ENCODE measurements around the gene ARMC3. TPM values are rescaled to one million over a fixed set of nuclear protein-coding genes. Genes with fewer than 3 reads are reported as not detected.
"Not testable (repeated sequence)": the region's sequence is repeated elsewhere in the genome, so short reads cannot be mapped to it uniquely, and the experiment has no call there.

The ARMC3 gene
- total RNA-seq, 1 donor from 2014 or later: not detected

DNA sequence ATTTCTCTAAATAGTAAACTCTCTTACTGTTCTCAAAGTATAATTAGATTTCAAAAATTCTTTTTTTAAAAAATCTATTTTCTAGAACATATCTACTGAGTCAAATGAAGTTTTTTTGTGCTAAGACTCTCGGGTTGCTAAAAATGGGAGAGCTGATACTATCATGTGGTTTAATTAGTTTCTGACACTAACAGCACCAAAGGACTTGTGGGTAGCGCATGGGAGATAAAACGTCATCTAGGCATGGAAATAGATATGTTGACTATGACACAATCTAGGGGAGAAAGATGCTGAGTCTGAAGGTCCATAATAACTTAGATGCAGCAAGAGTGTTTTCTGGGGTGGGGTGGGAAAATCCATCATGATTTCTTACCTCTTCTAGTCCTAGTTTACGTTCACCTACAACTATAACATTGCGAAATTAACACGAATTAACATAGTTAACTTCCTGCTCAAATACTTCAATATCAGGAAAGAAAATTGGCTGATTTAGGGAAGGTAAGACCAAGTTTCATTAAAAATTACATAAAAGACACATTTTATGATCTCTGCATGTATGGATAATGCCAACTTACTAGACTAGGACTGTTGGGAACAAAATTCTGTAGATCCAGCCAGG is 14.3 kb upstream of the ARMC3 start:
- ATAC-seq (no peak), DNase-seq (ENCODE audit: missing footprints) (no peak)
- intact Hi-C loops (cut with DNase I): no loop called here

DNA sequence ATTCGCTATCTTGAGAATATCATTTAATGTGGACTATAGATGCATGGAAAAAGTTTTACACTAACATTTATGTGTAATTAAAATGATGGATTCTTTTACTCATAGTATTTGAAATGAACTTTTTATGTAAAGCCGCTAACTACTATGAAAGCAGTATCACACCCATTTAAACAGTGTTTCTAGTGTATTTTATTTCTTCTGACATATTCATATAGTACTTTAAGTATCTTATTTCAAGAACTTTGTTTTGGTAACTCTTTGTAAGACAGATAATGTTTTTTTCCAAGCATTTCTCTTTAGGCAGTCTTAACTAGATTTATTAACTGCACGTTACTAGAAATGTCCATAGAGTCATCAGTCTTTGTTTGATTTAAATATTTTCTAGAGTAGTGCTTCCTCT is 12.5 kb upstream of the ARMC3 start:
- no peak for ATAC-seq
- intact Hi-C loops (cut with DNase I): no loop called here
- no peak for DNase-seq (ENCODE audit: missing footprints)

DNA sequence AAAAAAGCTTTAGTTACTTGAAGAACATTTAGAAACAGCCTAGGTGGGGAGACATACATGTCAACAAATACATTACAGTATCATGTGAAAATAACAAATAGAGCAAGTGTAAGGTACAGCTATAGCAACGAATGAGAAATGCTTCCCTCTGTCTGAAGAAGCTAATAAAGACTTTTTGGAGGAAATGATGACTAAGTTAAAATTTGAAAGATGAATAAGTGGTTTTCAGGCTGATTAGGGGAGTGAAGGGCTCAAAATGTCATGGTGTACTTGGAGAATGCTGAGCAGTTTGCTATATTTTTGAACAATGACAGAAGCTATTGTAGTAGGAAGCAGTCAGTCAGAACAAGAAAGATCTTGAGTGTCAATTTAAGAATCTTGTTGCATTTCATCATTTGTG is 2.8 kb upstream of the ARMC3 start:
- DNase-seq (ENCODE audit: missing footprints) (no peak), ATAC-seq (no peak)
- intact Hi-C loops (cut with DNase I): no loop called here

DNA sequence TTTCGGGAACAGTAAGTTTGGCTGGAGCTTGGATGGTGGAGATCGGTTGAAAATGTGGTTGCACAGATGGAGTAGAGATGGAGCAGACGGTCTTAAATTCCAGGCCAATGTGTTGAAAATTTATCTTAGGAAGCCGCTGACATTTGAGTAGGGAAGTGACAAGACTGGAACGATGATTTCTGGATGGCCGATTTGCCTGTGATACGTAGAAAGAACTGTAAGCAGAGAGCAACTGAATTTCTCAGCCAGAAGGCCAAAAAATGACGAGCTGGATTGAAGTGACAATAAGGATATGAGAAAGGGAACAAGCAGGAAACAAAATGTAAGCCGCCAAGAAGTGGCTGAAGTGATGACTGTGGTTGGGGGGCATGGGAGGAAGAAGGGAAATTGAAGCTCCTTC is 687 bp upstream of the ARMC3 start:
- intact Hi-C loops (cut with DNase I): no loop called here

DNA sequence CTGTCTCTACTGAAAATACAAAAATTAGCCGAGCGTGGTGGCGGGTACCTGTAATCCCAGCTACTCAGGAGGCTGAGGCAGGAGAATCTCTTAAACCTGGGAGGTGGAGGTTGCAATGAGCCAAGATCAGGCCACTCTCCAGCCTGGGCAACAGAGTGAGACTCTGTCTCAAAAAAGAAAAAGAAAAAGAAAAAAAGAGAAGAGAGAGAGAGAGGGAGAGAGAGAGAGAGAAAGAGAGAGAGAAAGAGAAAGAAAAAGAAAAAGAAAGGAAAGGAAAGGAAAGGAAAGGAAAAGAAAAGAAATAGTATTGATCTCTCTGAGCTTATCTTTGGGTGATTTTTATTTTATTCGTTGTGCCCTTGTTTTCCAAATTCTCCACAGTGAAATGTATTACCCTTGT is 1.2 kb downstream of the ARMC3 start:
- DNase-seq (ENCODE audit: missing footprints); ATAC-seq; intact Hi-C loops (cut with DNase I): not testable (repeated sequence)

More for the DNA sequence above, 687 bp upstream of the ARMC3 start:
- ATAC-seq: no peak
- no peak for DNase-seq (ENCODE audit: missing footprints)

DNA sequence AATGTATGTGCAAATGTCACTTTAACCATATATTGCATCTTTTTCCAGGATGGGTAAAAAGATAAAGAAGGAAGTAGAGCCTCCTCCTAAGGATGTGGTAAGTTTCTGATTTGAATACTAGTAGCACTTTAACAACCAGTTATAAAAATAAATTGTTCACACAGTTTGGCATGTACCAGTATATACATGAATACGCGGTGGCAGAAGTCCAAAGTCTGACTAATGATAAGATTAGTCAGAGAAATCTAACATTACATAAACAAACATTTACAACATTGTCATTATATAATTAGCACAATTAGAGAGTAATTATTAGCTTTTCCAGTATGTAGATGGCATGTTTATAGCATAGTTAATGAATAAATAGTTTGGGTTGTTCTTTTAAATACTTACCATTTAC is 4.1 kb downstream of the ARMC3 start:
- ATAC-seq (no peak), DNase-seq (ENCODE audit: missing footprints) (no peak)
- intact Hi-C loops (cut with DNase I): no loop called here

DNA sequence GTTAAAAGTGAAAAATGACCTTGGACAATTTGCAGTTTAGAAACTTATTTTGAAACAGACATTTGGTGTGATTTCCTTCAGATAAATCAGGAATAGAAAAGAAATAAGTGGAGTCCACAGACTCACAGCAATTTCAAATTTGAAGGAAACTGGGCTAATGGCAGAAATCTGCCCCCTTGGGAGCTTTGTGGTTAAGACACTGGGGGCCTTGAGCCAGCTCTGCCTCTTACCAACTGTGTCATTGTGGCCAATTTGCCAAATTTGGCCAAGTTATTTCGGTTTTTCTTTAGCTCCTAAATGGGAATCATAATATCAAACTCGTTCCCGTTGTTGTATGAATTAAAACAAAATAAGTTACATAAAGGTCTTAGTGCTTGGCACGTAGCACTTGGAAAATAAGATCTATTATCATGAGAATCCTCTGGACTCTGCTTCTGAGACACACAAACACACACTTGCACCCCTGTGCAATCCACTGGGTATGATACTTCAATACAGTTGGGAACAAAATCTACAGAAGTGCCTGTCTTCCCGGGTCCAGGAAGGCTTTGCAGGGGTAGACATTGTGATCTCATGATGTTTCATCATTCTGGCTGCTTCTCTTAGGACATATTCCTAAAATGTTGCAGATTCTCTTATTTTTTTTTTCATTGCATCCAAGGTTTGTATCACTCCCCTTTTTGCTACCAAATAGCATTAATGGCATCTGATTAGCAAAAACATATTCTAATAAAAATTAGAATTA is 4.9 kb downstream of the ARMC3 start:
- intact Hi-C loops (cut with DNase I): no loop called here
- DNase-seq (ENCODE audit: missing footprints): no peak
- ATAC-seq: peak; percentile 48

DNA sequence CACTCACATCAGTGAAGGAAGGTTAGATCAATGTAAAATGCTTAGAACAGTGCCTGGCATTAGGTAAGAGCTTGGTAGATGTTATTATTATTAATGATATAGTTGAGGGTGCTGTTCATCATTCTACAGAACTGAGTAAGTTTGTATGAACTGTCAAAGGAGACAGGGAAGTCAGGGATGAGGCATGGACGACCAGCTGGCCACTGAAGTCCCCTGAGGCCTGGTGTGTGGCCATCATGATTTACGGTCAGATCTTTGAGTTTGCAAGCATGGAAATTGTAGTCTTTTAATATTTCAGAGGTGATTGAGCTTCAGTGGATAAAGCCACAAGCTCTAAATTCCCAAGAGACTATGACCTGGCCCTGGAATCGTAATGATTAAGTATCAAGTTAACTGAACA is 6.9 kb downstream of the ARMC3 start:
- intact Hi-C loops (cut with DNase I): no loop called here
- DNase-seq (ENCODE audit: missing footprints): no peak
- no peak for ATAC-seq

DNA sequence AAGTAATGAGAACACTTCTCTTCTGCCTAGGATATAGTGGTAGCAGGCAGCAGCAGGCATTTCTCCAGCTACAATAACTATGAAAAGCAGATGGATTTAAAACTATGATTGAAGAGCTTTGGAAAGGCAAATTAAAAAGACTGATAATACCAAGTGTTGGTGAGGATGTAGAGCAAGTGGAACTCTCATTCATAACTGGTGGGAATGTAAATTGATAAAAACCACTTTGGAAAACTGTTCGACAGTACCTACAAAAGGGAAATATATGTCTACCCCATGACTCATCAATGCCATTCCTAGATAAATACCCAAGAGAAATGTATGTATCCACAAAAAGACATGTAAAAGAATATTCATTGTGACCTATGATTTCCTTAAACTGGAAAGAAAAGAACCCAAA is 14.6 kb downstream of the ARMC3 start:
- ATAC-seq (no peak), DNase-seq (ENCODE audit: missing footprints) (no peak)
- intact Hi-C loops (cut with DNase I): no loop called here

DNA sequence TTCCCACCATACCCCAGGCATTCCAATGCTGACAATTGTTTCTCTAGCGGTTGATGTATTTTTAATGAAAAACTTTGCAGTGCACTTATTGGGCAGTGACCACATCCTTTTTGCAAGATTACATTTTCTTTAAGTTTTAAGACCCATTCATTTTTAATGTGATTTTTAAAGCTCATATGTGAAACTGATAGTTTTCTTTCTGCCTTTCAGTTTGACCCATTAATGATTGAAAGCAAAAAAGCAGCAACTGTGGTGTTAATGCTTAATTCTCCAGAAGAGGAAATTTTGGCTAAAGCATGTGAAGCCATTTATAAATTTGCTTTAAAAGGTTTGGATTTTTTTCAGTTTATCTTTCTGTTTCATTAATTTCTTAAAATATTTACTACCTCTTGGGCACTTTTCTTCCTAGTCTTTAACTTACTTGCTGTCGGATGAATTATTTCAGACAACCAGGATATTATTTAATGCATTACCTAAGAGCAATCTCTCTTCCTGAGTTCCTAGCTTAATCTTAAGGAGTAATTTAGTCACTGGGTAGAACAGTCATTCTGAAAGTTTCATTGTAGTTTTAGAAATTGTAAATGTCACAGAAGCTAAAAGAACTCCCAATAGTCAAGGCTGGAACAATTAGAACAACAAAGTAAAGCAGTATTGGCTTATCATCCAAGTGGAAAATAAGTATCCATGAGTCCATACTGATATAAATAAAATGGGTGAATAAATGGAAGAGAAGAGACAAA is 18.3 kb downstream of the ARMC3 start:
- intact Hi-C loops (cut with DNase I): no loop called here
- DNase-seq (ENCODE audit: missing footprints) (no peak), ATAC-seq (no peak)

DNA sequence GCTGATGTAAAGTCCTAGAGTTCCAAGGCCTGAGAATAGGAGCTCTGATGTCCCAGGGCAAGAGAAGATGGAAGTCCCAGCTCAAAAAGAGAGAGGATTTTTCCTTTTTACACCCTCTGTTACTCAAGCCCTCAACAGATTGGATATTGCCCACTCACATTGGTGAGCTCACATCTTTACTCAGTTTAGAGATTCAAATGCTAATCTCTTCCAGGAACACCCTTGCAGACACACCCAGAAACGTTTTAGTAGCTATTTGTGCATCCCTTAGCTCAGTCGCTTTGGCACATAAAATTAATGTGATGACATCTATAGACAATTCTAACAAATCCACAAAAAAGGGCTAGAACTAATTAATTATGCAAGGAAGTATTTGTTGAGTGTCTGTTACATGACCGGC is 27.1 kb downstream of the ARMC3 start:
- intact Hi-C loops (cut with DNase I): no loop called here
- ATAC-seq (no peak), DNase-seq (ENCODE audit: missing footprints) (no peak)

DNA sequence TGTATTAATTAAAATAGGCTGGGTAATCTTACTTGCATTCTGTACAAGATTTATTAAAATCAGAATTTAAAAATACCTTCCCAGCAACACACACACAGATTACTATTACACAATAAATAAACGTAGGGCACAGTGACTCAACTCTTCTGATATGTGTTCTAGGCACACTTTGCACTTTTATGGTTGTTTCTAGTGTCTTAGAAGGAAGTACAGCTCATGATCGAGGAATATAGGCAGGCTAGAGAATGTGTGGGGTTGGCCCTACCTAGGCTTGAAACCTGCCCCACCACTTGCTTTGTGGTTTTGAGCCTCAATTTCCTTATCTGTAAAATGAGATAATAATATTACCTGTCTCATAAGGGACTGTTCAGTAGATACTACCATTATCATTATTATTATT is 30.5 kb downstream of the ARMC3 start:
- intact Hi-C loops (cut with DNase I): no loop called here
- no peak for DNase-seq (ENCODE audit: missing footprints)
- no peak for ATAC-seq

DNA sequence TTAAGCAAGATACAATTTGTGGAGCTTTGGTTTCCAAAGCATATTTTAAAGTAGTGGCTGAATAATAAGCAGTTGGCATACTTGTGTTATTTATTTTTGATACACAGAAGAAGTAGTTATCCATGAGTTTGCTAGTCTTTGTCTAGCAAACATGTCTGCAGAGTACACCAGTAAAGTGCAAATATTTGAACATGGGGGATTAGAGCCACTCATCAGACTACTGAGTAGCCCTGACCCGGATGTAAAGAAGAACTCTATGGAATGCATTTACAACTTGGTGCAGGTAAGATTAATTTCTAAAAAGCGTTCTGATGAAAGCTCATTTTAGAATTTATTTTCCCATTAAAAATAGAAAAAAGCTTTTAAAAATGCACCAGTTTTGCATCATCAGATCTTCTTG is 31.4 kb downstream of the ARMC3 start:
- no peak for ATAC-seq
- no peak for DNase-seq (ENCODE audit: missing footprints)
- intact Hi-C loops (cut with DNase I): no loop called here

DNA sequence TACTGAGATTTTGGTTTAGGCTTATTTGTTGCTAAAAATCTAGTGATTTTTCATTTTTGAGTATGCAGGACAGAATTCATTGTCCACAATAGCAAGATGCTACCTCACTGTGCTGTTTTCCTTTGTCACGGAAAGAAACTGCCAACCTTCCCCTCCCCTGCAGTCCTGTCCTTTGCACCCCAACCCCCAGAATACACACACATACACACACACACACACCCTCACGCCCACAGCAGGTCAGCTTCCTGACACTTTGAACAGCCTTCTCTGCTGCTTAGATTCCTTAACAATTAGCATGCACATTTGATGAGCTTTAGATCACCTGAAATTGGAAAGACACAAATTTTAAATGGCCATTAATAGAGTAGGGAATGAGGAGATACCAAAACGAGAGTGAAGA is 32.1 kb downstream of the ARMC3 start:
- DNase-seq (ENCODE audit: missing footprints) (no peak), ATAC-seq (no peak)
- intact Hi-C loops (cut with DNase I): no loop called here

DNA sequence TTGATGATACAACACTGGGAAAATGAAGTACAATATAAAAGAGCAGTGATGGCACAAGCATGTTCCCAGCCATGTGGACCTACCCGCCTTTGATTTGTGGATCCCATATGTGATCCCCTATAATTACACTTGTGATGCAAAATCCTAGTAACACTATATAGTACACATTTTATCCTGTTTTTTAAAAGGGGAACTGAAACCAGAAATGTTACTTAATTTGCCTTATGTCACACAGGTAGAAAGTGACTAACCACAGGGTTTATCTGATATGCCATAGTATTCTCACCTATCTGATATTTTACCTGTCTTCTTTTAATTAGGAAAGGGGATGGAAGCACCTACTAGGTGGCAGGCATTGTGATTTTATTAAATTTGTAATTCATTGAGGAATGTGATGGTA is 35.0 kb downstream of the ARMC3 start:
- intact Hi-C loops (cut with DNase I): no loop called here
- DNase-seq (ENCODE audit: missing footprints) (no peak), ATAC-seq (no peak)

DNA sequence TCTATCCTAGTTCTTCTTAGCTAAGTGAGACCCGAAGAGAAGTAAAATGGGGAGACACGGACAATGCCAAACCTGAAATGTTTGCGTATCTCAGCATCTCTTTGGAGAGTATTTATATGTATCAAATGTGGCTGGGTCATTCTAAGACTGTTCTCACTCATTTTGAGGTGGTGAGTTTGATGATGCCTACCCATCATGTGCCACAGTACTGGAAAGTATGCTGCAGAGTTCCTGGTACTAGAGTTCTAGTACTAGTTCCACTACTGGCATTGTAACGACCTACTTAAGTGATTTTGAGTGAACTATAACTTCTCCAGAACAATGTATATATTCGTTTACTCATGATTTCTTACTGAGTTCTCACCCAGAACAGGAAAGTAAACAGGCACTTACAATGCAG is 41.9 kb downstream of the ARMC3 start:
- intact Hi-C loops (cut with DNase I): no loop called here
- DNase-seq (ENCODE audit: missing footprints): no peak
- no peak for ATAC-seq

DNA sequence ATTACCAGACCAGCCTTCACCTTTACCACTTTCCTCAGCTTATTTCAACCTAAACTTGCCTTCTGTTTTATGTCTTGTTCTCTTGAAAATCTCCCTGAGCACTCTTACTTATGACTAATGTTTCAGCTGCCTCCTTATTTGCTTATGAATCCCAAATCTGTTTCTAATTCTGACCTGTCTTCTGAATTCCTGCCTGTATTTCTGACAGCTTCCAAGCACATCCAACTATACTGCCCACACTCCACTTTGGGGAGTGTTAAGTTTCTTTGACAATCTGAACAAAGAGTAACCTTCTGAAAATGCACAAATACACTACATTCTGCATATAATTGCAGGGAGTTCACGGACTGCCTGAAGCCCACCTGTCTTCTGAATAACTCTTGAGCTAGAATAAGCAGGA is 48.7 kb downstream of the ARMC3 start:
- DNase-seq (ENCODE audit: missing footprints): no peak
- intact Hi-C loops (cut with DNase I): no loop called here
- no peak for ATAC-seq

DNA sequence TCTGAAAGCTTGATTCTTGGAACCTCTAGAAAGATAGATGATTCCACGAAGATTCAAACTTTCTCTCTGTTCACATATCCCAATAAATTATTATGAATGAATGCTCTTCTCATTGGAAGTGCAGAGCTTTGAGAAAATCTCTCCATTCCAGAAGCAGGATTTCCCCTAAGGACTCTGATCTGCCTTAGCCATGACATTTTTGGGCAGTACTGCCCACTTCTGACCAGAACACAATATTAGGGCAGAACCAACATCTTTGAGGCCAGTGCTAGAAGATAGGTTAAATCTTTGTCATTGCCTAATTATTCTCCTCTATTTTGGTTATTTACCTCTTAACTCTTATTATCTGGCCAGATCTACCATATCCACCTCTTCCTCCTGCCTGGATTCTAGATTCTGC is 49.9 kb downstream of the ARMC3 start:
- intact Hi-C loops (cut with DNase I): no loop called here
- DNase-seq (ENCODE audit: missing footprints) (no peak), ATAC-seq (no peak)

DNA sequence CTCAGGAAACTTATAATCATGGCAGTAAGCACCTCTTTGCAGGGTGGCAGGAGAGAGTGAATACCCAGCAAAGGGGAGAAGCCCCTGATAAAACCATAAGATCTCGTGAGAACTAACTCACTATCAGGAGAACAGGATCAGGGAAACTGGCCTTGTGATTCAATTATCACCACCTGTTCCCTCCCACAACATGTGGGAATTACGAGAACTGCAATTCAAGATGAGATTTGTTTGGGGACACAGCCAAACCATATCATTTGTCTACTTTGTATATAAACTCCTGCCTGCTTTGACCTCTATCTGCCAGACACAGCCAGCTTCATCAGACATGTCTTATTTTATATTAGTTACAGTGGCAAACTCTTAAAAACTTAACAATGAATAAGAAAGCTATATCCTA is 50.4 kb downstream of the ARMC3 start:
- ATAC-seq: no peak
- DNase-seq (ENCODE audit: missing footprints): no peak
- intact Hi-C loops (cut with DNase I): no loop called here

DNA sequence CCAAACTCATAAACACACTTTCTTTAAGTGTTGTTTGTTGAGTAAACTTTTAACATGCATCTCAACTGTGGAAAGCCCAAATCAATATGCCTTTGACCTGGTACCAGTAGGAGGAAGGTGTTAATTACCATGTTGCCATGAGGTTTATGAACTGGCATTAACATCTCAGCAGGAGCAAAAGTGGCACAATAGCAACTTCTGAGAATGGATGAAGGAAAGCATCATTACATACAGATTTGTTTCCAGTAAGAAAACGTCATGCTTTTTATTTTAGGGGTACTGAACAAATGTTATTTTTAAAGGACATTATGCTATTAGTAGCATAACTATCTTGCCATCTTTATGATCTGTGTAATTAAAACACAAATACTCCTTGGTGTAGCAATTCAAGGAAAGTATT is 51.1 kb downstream of the ARMC3 start:
- DNase-seq (ENCODE audit: missing footprints): no peak
- ATAC-seq: no peak
- intact Hi-C loops (cut with DNase I): no loop called here
